Measurements from ENCODE around the gene FNDC10.

FNDC10 gene

DNA sequence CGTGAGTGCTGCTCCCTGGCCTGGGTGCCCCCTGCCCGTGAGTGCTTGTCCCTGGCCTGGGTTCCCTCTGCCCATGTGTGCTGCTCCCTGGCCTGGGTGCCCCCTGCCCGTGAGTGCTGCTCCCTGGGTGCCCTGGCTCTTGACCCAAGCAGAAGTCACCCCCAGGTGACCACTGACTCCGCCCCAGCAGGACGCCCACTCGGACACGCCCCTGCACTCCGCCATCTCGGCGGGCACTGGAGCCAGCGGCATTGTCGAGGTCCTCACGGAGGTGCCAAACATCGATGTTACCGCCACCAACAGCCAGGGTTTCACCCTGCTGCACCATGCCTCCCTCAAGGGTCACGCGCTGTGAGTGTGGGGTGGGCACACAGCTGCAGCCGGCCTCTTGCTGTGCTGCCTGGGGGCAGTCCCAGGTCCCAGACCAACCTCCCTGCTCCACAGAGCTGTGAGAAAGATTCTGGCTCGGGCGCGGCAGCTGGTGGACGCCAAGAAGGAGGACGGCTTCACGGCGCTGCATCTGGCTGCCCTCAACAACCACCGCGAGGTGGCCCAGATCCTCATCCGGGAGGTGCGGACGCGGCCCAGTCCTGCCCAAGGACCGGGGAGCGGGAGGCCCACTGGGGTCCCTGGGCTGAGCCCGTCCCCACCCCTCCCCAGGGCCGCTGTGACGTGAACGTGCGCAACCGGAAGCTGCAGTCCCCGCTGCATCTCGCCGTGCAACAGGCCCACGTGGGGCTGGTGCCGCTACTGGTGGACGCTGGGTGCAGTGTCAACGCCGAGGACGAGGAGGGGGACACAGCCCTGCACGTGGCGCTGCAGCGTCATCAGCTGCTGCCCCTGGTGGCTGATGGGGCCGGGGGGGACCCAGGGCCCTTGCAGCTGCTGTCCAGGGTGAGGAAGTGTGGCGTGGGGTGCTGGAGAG, 28.2 kb upstream of the FNDC10 start:
- H3K9me3 ChIP-seq (ENCODE audit: control insufficient read depth in 1 of 2, low read length in 2 of 2): no peaks in the 10 kb centered on the region
- H3K4me3 ChIP-seq (ENCODE audit: low read depth in 1 of 2, low read length in 2 of 2): peak overlapping the region in 1 of 2 donors; percentile 21
- H3K27ac ChIP-seq (ENCODE audit: low read depth, low read length): peak overlapping the region; percentile 36
- H3K9ac ChIP-seq (ENCODE audit: low read depth in 1 of 2, low read length in 2 of 2): peak overlapping the region in 1 of 2 donors; percentile 43
- H3K27me3 ChIP-seq (ENCODE audit: control insufficient read depth in 1 of 2, insufficient read depth in 2 of 2, low read length in 2 of 2): peaks cover 0 to 7% of the 10 kb centered on the region in 2 donors
- H3K36me3 ChIP-seq (ENCODE audit: control insufficient read depth in 1 of 2, insufficient read depth in 2 of 2, low read length in 2 of 2): peaks cover 0 to 9% of the 10 kb centered on the region in 2 donors
- peaks cover 6 to 12% of the 10 kb centered on the region in 2 donors for H3K4me1 ChIP-seq (ENCODE audit: control insufficient read depth in 1 of 2, insufficient read depth in 2 of 2, low read length in 2 of 2)

DNA sequence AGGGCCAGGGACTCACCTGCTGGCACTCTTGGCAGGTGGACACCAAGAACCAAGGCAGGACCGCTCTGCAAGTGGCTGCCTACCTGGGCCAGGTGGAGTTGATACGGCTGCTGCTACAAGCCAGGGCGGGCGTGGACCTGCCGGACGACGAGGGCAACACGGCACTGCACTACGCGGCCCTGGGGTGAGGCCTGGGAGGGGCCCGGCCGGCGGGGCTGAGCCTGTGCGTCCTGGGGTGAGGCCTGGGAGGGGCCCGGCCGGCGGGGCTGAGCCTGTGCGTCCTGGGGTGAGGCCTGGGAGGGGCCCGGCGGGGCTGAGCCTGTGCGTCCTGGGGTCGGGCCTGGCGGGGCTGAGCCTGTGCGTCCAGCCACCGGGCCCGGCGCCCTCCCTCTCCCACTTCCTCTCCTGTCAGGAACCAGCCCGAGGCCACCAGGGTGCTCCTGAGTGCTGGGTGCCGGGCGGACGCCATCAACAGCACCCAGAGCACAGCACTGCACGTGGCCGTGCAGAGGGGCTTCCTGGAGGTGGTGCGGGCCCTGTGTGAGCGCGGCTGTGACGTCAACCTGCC, 27.4 kb upstream of the FNDC10 start:
- peak overlapping the region; percentile 50 for H3K27ac ChIP-seq (ENCODE audit: low read depth, low read length)
- H3K9me3 ChIP-seq (ENCODE audit: control insufficient read depth in 1 of 2, low read length in 2 of 2): no peaks in the 10 kb centered on the region
- H3K9ac ChIP-seq (ENCODE audit: low read depth in 1 of 2, low read length in 2 of 2): peak overlapping the region; percentile 43 to 51
- H3K36me3 ChIP-seq (ENCODE audit: control insufficient read depth in 1 of 2, insufficient read depth in 2 of 2, low read length in 2 of 2): peaks cover 0 to 9% of the 10 kb centered on the region in 2 donors
- H3K4me3 ChIP-seq (ENCODE audit: low read depth in 1 of 2, low read length in 2 of 2): no peak overlapping the region
- H3K4me1 ChIP-seq (ENCODE audit: control insufficient read depth in 1 of 2, insufficient read depth in 2 of 2, low read length in 2 of 2): peaks cover 6 to 12% of the 10 kb centered on the region in 2 donors
- H3K27me3 ChIP-seq (ENCODE audit: control insufficient read depth in 1 of 2, insufficient read depth in 2 of 2, low read length in 2 of 2): peaks cover 0 to 7% of the 10 kb centered on the region in 2 donors

DNA sequence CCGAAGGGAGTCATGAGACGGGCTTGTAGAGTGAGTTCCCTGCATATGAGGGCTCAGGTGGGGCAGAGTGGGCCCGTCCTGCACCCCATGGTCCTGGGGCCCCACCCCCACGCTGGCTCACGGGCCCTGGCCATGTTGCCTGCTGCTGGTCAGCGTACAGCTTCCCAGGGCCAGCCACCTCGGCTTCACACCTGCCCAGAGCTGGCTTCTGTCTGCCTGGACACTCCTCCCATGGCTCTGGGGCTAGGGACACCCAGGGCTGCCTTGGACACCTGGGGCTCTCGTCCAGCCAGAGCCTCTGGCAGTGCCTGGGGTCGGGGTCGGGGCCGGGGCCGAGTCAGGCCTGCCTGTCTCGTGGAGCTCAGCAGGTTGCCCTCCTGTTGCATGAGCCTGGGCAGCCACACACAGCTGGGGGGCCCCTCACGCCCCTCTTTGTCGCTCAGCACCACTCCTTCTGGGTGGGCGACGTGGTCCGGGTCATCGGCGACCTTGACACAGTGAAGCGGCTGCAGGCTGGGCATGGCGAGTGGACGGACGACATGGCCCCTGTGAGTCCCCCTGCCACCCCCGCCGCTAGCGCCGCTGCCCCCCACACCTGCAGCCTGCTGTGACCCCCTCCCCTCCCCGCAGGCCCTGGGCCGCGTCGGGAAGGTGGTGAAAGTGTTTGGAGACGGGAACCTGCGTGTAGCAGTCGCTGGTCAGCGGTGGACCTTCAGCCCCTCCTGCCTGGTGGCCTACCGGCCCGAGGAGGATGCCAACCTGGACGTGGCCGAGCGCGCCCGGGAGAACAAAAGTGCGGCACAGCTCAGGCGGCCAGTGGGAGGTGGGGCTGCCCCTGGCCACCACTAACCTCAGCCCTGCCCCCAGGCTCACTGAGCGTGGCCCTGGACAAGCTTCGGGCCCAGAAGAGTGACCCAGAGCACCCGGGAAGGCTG, 26.5 kb upstream of the FNDC10 start:
- Histone ChIP-seq H3K27ac (ENCODE audit: low read depth, low read length) (peak overlapping the region; percentile 50), H3K4me1 (ENCODE audit: control insufficient read depth in 1 of 2, insufficient read depth in 2 of 2, low read length in 2 of 2) (peaks cover 6 to 12% of the 10 kb centered on the region in 2 donors), H3K4me3 (ENCODE audit: low read depth in 1 of 2, low read length in 2 of 2) (no peak overlapping the region), H3K27me3 (ENCODE audit: control insufficient read depth in 1 of 2, insufficient read depth in 2 of 2, low read length in 2 of 2) (peaks cover 0 to 4% of the 10 kb centered on the region in 2 donors), H3K36me3 (ENCODE audit: control insufficient read depth in 1 of 2, insufficient read depth in 2 of 2, low read length in 2 of 2) (peaks cover 0 to 9% of the 10 kb centered on the region in 2 donors), H3K9ac (ENCODE audit: low read depth in 1 of 2, low read length in 2 of 2) (peak overlapping the region in 1 of 2 donors; percentile 51), H3K9me3 (ENCODE audit: control insufficient read depth in 1 of 2, low read length in 2 of 2) (no peaks in the 10 kb centered on the region)

DNA sequence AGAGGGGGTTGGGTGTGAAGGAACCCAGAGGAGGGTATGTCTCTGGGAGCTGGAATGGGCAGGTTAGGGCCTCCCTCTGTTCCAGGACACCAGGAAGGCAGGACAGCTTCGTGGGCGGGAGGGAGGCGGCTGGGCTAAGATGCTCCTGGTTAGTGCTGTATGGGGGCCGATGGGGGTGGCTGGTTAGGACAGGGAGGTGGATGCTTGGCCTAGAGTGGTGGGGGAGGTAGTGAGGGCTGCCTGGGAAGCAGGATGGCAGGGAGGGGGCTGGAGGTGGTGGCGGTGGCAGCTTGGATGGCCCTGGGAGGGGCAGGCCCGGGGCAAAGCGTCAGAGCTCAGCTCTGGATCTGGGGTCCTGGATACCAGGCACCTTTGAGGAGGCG, 25.9 kb upstream of the FNDC10 start:
- Histone ChIP-seq H3K9ac (ENCODE audit: low read depth in 1 of 2, low read length in 2 of 2) (no peak overlapping the region), H3K9me3 (ENCODE audit: control insufficient read depth in 1 of 2, low read length in 2 of 2) (no peaks in the 10 kb centered on the region), H3K27ac (ENCODE audit: low read depth, low read length) (no peak overlapping the region), H3K27me3 (ENCODE audit: control insufficient read depth in 1 of 2, insufficient read depth in 2 of 2, low read length in 2 of 2) (no peaks in the 10 kb centered on the region), H3K4me3 (ENCODE audit: low read depth in 1 of 2, low read length in 2 of 2) (no peak overlapping the region), H3K36me3 (ENCODE audit: control insufficient read depth in 1 of 2, insufficient read depth in 2 of 2, low read length in 2 of 2) (peaks cover 0 to 9% of the 10 kb centered on the region in 2 donors), H3K4me1 (ENCODE audit: control insufficient read depth in 1 of 2, insufficient read depth in 2 of 2, low read length in 2 of 2) (peaks cover 6 to 12% of the 10 kb centered on the region in 2 donors)

DNA sequence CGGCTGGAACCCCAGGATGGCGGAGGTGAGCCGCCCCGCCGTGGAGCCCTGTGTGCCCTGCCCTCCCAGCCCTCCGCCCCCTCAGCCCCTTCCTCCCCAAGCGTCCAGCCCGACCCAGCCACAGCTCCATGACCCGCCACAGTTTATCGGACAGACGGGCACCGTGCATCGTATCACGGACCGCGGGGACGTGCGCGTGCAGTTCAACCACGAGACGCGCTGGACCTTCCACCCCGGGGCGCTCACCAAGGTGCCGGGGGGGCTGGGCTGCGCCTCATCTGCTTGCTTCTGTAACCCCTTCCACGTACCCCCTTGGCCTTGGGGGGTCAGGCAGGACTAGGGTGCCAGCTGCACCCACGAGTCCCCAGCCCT, 25.5 kb upstream of the FNDC10 start:
- Histone ChIP-seq H3K27me3 (ENCODE audit: control insufficient read depth in 1 of 2, insufficient read depth in 2 of 2, low read length in 2 of 2) (no peaks in the 10 kb centered on the region), H3K36me3 (ENCODE audit: control insufficient read depth in 1 of 2, insufficient read depth in 2 of 2, low read length in 2 of 2) (peaks cover 0 to 9% of the 10 kb centered on the region in 2 donors), H3K27ac (ENCODE audit: low read depth, low read length) (no peak overlapping the region), H3K9me3 (ENCODE audit: control insufficient read depth in 1 of 2, low read length in 2 of 2) (no peaks in the 10 kb centered on the region), H3K4me1 (ENCODE audit: control insufficient read depth in 1 of 2, insufficient read depth in 2 of 2, low read length in 2 of 2) (peaks cover 6 to 12% of the 10 kb centered on the region in 2 donors), H3K4me3 (ENCODE audit: low read depth in 1 of 2, low read length in 2 of 2) (no peak overlapping the region), H3K9ac (ENCODE audit: low read depth in 1 of 2, low read length in 2 of 2) (no peak overlapping the region)

DNA sequence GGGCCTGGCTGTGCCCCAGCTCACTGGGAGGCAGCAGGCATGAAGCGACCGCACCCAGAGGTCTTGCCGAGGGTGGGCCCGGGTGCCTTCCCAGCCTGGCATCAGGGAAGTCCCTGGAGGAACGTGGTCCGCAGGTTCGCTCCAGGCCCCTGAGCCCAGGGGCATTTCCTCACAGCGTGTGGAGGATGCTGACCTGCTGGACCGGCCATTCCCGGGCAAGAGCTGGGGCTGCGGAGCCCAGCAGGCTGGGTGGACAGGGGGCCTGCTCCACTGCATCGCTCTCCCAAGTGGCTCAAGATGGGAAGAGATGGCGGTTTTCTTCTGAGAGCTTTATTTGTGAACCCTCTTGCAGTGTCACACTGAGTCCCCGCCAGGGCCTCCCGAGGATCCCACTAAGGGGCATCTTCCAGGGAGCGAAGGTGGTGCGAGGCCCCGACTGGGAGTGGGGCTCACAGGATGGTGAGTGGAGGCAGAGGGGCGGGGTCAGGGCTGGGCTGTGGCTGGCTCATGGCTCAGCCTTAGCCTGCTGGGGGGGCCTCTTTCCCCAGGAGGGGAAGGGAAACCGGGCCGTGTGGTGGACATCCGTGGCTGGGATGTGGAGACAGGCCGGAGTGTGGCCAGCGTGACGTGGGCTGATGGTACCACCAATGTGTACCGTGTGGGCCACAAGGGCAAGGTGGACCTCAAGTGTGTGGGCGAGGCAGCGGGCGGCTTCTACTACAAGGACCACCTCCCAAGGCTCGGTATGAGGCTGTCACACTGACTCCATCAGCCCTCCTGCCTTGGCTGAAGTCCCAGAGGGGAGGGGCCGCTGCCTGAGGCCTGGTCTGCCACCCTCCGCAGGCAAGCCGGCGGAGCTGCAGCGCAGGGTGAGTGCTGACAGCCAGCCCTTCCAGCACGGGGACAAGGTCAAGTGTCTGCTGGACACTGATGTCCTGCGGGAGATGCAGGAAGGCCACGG, 24.8 kb upstream of the FNDC10 start:
- no peak overlapping the region for H3K4me3 ChIP-seq (ENCODE audit: low read depth in 1 of 2, low read length in 2 of 2)
- no peak overlapping the region for H3K27ac ChIP-seq (ENCODE audit: low read depth, low read length)
- H3K9ac ChIP-seq (ENCODE audit: low read depth in 1 of 2, low read length in 2 of 2): no peak overlapping the region
- H3K4me1 ChIP-seq (ENCODE audit: control insufficient read depth in 1 of 2, insufficient read depth in 2 of 2, low read length in 2 of 2): peaks cover 6 to 12% of the 10 kb centered on the region in 2 donors
- H3K36me3 ChIP-seq (ENCODE audit: control insufficient read depth in 1 of 2, insufficient read depth in 2 of 2, low read length in 2 of 2): peaks cover 0 to 9% of the 10 kb centered on the region in 2 donors
- no peaks in the 10 kb centered on the region for H3K27me3 ChIP-seq (ENCODE audit: control insufficient read depth in 1 of 2, insufficient read depth in 2 of 2, low read length in 2 of 2)
- H3K9me3 ChIP-seq (ENCODE audit: control insufficient read depth in 1 of 2, low read length in 2 of 2): no peaks in the 10 kb centered on the region

DNA sequence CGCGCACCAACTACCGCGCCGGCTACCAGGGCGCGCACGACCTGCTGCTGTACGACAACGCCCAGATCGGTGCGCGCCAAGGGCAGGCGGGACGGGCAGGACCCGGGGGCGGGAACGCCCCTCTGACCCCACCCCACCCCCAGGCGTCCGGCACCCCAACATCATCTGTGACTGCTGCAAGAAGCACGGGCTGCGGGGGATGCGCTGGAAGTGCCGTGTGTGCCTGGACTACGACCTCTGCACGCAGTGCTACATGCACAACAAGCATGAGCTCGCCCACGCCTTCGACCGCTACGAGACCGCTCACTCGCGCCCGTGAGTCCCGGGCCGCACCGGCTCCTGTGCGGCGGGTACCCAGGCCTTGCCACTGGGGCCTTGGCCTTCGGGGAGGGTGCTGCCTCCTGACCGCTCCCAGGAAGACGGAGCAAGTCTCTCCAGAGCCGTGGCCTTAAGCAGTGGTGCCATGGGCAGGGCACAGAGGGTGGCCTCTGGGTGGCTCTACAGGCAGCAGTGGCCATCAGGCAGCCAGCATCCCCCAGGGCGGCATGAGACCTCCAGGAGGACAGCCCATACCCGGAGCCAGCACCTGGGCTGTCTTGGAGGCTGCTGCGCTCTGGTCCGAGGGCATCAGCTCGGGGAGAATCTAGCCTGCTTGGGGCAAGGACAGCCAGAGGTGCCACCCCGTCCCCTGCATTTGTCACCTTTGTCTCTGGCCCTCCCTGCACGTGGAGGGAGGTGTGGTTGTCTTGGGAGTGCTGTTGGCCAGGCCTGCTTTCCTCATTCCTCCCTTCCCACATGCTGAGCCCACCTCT, 23.9 kb upstream of the FNDC10 start:
- no peaks in the 10 kb centered on the region for H3K27me3 ChIP-seq (ENCODE audit: control insufficient read depth in 1 of 2, insufficient read depth in 2 of 2, low read length in 2 of 2)
- H3K4me1 ChIP-seq (ENCODE audit: control insufficient read depth in 1 of 2, insufficient read depth in 2 of 2, low read length in 2 of 2): peaks cover 6 to 12% of the 10 kb centered on the region in 2 donors
- H3K4me3 ChIP-seq (ENCODE audit: low read depth in 1 of 2, low read length in 2 of 2): no peak overlapping the region
- no peak overlapping the region for H3K9ac ChIP-seq (ENCODE audit: low read depth in 1 of 2, low read length in 2 of 2)
- H3K9me3 ChIP-seq (ENCODE audit: control insufficient read depth in 1 of 2, low read length in 2 of 2): no peaks in the 10 kb centered on the region
- peaks cover 0 to 9% of the 10 kb centered on the region in 2 donors for H3K36me3 ChIP-seq (ENCODE audit: control insufficient read depth in 1 of 2, insufficient read depth in 2 of 2, low read length in 2 of 2)
- H3K27ac ChIP-seq (ENCODE audit: low read depth, low read length): no peak overlapping the region

DNA sequence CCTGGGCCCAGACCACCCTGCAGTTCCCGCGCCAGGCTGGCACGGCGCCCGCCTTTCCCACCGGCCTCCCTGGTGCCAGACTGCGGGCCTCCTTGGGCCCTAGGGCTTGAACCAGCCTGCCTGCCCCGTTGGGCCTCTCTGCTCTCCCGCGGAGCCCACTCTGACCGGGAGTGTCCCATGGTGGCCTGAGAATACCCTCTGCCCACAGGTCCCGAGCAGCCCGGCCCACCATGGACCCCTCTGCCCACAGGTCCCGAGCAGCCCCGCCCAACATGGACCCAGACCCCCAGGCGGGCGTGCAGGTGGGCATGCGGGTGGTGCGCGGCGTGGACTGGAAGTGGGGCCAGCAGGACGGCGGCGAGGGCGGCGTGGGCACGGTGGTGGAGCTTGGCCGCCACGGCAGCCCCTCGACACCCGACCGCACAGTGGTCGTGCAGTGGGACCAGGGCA, 23.3 kb upstream of the FNDC10 start:
- Histone ChIP-seq H3K4me1 (ENCODE audit: control insufficient read depth in 1 of 2, insufficient read depth in 2 of 2, low read length in 2 of 2) (peaks cover 6 to 12% of the 10 kb centered on the region in 2 donors), H3K9ac (ENCODE audit: low read depth in 1 of 2, low read length in 2 of 2) (no peak overlapping the region), H3K27me3 (ENCODE audit: control insufficient read depth in 1 of 2, insufficient read depth in 2 of 2, low read length in 2 of 2) (no peaks in the 10 kb centered on the region), H3K36me3 (ENCODE audit: control insufficient read depth in 1 of 2, insufficient read depth in 2 of 2, low read length in 2 of 2) (peaks cover 0 to 13% of the 10 kb centered on the region in 2 donors), H3K27ac (ENCODE audit: low read depth, low read length) (no peak overlapping the region), H3K9me3 (ENCODE audit: control insufficient read depth in 1 of 2, low read length in 2 of 2) (no peaks in the 10 kb centered on the region), H3K4me3 (ENCODE audit: low read depth in 1 of 2, low read length in 2 of 2) (no peak overlapping the region)

Data from duodenal mucosa (tissue), 2 donors.